ENCODE measurements around the gene AOC3.
"Not testable (repeated sequence)": the region's sequence is repeated elsewhere in the genome, so short reads cannot be mapped to it uniquely, and the experiment has no call there.

AOC3 gene

GRCh38 chr17:42893359-42893758 lies 42.4 kb downstream of the AOC3 start:
- no peak overlapping the region for H3K4me3 ChIP-seq (ENCODE audit: low read depth, low read length)
- no peak for TF ChIP-seq CTCF (IDR thresholded peaks at IDR 0.05; ENCODE audit: low read depth, low read length)

GRCh38 chr17:42894283-42895184 lies 43.5 kb downstream of the AOC3 start:
- no peak overlapping the region for H3K4me3 ChIP-seq (ENCODE audit: low read depth, low read length)
- TF ChIP-seq CTCF (IDR thresholded peaks at IDR 0.05; ENCODE audit: low read depth, low read length): no peak

GRCh38 chr17:42895185-42895555 lies 44.2 kb downstream of the AOC3 start:
- TF ChIP-seq CTCF (IDR thresholded peaks at IDR 0.05; ENCODE audit: low read depth, low read length): no peak
- H3K4me3 ChIP-seq (ENCODE audit: low read depth, low read length): no peak overlapping the region

- no peak overlapping the region for H3K4me3 ChIP-seq (ENCODE audit: low read depth, low read length)
- no peak for TF ChIP-seq CTCF (IDR thresholded peaks at IDR 0.05; ENCODE audit: low read depth, low read length)
Observed at GRCh38 chr17:42898147-42898811, 47.3 kb downstream of the AOC3 start.

GRCh38 chr17:42899981-42900380 lies 49.0 kb downstream of the AOC3 start:
- not testable (repeated sequence) for H3K4me3 ChIP-seq (ENCODE audit: low read depth, low read length)

GRCh38 chr17:42900460-42901331 lies 49.7 kb downstream of the AOC3 start, which contains the start of gene G6PC1:
G6PC1 (plus strand) TSS chr17:42900799; CDS start chr17:42900877, 78 bp downstream.
- no peak for TF ChIP-seq CTCF (IDR thresholded peaks at IDR 0.05; ENCODE audit: low read depth, low read length)
- no peak within 1 kb of the TSS for H3K4me3 ChIP-seq (ENCODE audit: low read depth, low read length)

- no peak for TF ChIP-seq CTCF (IDR thresholded peaks at IDR 0.05; ENCODE audit: low read depth, low read length)
- H3K4me3 ChIP-seq (ENCODE audit: low read depth, low read length): no peak overlapping the region
Observed at GRCh38 chr17:42901535-42902229, 50.7 kb downstream of the AOC3 start.

Data from WI38 (cell line).